ENCODE measurements around the gene PHLDB2.
"Not testable (repeated sequence)": the region's sequence is repeated elsewhere in the genome, so short reads cannot be mapped to it uniquely, and the experiment has no call there.

The PHLDB2 gene

DNA sequence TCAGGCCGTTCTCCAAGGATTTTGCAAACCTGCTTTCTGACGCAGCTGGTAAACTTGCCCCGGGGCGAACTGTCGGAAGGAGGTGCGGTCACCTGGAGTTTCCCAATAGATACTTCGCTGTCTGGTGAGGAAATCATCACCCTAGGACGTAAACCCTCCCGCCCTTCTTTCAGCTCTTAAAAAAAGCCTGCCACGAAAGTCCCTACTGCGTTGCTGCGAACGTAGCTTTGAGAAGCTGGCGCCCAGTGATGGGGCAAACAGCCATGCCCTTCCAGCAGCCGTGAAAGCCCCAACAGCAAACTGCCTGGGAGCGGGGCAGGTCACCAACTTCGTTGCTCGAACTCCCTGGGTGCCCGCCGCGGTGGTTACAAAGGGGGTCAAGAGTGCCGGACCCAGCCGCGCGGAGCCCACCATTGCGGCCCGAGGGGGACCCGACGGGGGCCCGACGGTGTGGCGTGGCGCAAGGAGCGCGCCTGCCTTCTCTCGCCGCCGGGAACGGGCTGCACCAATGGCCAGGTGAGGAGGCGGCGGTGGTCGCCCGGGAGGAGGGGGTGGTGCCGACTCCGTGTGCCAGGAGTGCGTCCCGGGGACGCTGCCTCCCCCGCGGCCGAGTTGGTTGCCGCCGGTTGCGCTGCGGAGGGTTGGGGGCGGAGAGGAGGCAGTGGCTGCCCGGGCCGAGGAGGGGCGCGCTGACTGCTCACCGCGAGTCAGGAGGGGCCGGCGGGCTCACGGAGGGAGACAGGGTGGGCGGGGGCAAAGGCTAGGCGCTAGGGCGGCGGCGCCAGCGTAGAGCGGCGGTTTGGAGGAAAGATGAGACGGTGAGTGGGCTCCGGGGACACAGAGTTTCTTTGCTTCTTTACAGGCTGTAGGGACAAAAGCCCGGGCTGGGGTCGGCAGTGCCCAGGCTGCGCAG is at the start of gene PHLDB2:
Gene PHLDB2 (plus strand): TSS at position 205 of the 913 bp plus-strand sequence. CDS start 24,813 bp downstream, outside the sequence.
- DNase-seq (ENCODE audit: low spot score) = peak; percentile 28

DNA sequence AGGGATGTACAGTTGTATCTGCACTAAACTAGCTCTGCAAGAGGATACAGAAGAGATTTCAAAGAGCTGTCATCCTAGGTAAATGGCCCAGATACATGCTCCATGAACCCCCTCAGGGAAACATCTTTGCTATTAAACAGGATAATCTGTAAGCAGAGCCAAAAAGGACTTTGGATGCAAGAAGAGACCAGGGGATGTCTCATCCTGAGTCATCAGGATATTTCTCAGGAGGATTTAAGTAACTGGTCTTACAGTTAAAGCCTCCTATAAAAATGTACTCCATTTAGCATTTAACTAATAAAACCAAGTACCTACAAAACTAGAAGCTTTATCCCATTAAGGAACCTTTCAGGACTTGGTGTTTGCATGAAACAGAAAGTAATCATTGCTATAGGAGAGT is 48.2 kb upstream of the PHLDB2 start:
- no peak for DNase-seq (ENCODE audit: low spot score)

DNA sequence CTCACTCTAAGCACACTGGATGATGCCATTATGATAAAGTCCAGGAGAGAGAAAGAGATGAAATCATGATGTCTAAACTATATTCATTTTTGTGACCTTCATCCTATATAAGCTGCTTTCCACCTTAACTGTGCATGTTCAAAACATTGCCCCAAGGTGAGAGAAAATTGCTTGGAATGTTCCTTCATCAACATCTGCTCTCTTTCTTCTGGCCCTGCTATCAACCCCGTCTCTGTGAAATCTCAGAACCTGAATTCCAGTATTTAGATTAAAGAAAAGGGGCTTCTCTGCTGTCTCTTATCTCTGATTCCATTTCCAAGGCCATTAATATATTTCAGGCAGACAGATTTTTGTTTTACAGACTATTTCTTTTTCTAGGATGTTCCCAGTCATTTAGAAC is 47.3 kb upstream of the PHLDB2 start:
- DNase-seq (ENCODE audit: low spot score) = no peak

DNA sequence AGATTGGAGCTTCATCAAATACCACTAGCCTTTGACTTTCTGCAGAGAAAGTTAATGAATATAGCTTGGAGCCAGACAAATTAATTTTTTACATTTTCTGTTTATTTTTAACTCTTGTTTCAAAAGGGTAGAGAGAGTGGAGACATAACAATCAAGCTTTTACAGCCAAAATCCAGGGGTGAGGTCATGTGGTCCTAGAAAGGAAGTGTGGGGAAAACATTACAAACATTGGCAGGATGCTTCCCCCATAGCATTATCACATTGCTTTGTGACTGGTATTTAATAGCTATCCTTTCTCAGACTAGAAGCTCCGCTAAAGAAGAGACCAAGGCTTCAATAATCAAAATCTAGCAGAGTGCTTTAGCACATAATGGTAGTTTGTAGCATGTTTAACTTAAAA is 46.4 kb upstream of the PHLDB2 start:
- DNase-seq (ENCODE audit: low spot score) = no peak

DNA sequence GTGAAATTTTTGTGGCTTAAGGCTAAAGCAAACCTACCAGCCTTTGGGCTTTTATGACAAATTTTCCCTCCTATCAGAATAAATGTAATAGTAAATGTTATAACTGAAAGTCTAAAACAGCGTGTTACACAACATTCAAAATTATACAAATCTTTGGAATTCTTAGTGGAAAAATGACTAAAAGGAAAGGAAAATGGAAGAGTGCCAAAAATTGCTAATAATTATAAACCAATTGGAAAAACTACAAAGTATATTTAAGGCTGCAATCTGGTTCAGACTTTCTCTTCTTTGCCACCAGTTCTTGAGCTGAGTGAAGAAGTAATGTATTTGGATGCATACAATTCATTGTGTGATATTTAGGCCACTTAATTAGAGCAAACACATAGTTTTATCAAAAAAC is 45.6 kb upstream of the PHLDB2 start:
- DNase-seq (ENCODE audit: low spot score) = no peak

DNA sequence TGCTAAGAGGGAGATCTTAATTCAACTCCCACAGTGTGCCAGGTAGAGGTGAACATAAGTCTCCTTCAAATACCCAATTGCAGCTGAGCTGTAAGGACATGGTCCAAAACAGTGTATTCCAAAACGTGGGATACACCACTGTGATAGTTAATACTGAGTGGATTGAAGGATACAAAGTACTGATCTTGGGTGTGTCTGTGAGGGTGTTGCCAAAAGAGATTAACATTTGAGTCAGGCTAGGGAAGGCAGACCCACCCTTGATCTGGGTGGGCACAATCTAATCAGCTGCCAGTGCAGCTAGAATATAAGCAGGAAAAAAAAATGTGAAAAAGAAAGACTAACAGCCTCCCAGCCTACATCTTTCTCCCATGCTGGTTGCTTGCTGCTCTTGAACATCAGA is 45.1 kb upstream of the PHLDB2 start:
- DNase-seq (ENCODE audit: low spot score) = no peak

DNA sequence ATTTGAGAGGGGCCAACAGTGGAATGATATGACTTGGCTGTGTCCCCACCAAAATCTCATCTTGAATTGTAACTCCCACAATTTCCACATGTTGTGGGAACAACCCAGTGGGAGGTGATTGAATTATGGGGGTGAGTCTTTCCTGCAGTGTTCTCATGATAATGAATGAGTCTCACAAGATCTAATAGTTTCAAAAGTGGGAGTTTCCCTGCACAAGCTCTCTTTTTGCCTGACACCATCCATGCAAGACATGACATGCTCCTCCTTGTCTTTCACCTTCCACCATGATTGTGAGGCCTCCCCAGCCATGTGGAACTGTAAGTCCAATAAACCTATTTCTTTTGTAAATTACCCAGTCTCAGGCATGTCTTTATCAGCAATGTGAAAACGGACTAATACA is 42.3 kb upstream of the PHLDB2 start:
- DNase-seq (ENCODE audit: low spot score) = not testable (repeated sequence)

DNA sequence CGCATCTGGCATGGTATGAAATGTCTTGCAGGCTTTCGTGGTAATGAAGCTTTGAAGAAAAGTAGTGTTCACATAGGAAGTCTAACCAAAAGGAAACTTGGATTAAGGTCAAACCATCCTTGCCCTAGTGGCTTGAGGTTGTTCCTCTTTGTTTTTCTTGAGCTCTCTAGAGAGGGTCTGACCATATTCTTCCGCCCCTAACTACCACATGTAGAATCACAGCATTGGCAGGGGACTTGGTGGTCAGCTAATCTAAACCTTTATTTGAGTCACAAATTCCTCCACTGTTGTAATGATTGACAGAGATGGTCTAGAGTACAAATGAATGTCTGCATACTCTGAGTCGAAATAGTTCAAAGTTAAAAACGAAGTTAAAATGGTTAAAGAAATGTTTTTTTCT is 39.1 kb upstream of the PHLDB2 start:
- DNase-seq (ENCODE audit: low spot score) = no peak

DNA sequence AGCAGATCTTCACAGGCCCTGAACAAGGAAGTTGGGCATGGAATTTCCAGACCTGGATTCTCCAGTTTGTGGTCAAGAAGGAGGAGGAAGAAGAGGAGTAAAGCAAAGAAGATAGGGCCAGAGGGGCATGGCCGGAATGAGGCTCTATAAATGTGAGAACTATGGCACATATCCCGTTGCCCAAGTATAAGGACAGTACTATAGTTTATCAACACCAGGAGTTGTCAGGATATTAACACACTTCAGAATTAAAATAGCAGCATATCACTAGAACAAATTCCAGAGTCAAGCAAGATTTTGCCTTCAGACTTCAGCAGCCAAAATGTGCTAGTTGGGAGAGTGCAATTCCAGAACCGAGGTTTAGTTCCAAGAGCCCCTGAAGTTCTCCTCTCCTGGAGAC is 38.4 kb upstream of the PHLDB2 start:
- no peak for DNase-seq (ENCODE audit: low spot score)

DNA sequence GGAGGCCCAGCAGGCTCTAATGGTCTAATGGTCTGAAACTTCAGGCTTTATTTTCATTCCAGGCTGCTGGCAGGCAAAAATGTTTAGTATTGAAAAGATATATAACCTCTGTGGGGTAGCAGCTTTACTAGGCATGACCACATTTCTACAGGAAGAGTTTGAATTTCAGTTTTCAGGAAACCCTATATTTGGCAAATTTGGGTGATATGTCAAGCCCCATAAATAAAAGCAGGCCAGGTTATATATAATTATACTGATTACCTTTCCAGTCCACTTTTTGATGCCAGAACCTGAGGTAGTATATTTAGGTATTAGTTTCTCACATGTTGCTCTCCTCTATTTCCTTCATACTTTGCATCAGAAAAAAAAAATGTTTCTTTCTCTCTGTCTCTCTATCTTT is 37.2 kb upstream of the PHLDB2 start:
- DNase-seq (ENCODE audit: low spot score) = no peak

DNA sequence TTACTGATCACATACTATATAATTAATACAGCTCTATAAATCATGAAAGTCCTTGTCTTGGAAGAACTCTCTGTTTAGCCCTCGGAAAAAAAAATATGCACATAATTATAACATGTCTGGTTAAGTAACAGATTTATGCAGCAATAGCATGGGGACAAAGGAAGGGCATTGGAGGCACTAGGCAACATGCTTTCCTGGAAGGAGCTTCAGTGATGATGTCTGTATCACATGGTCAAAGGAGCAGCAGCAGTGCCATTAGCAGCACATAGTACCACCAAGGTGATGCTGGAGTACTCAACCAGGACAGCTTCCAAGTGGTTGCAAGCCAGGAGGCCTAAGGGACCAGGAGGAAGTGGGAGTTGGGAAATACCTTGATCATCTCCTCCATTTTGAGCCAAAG is 36.3 kb upstream of the PHLDB2 start:
- no peak for DNase-seq (ENCODE audit: low spot score)

DNA sequence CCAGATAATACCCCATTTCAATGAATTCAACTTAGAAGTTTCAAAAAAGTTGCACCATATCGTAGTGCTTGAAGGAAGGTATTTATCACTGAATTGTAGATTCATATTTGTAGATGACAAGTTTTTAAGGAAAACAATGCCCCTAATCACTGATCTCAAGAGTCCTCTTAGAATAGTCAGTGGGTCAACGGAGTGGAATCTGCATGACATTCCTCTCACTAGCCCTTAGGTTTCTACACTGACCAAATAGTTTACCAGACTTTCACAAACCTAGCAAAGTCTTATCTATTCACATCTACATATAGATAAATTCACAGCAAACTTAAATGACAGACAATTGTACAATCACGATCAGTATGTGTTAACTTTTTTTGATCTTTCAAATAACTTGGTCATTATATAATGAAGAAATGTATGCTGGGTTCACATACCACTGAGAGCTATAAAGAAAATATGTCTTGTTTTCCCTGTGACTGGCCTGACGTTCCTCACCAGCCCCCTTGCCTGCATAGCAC is 35.7 kb upstream of the PHLDB2 start:
- DNase-seq (ENCODE audit: low spot score) = no peak

DNA sequence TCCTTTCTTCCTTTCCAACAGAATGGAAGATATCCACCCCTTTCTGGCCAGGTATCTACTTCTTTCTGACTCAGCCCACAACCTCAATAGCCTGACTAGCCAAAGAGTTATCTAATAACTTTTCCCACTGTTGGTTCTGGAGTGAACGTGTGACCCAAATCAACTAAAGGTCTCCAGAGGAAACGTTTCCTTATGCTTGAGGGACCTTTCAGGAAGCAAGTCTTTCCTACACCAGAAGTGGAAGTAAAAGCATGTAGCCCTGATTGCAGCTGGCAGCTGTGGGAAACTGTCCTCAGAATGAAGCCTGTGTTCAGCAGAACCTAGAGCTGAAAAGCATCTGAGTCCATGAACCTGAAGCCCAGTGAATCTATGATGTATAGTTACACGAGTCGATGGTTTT is 34.7 kb upstream of the PHLDB2 start:
- no peak for DNase-seq (ENCODE audit: low spot score)

DNA sequence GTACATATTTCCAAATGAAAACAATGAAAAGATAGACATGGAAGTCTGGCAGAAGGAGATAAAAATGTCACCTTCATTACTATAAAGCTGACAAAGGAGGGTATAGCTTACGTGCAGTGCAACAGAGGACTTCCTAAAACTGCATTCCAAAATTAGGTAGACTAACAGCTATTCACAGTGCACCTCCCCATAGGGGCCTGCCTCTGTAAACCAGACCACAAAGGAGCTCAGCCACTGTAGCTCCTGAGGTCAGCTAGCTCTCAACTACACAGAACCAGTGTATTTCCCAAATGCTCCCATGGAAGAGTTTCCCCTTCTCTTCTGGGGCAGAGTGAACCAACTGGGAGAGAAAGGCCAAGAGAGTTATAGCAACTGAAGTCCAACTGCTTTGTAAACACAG is 31.2 kb upstream of the PHLDB2 start:
- no peak for DNase-seq (ENCODE audit: low spot score)

DNA sequence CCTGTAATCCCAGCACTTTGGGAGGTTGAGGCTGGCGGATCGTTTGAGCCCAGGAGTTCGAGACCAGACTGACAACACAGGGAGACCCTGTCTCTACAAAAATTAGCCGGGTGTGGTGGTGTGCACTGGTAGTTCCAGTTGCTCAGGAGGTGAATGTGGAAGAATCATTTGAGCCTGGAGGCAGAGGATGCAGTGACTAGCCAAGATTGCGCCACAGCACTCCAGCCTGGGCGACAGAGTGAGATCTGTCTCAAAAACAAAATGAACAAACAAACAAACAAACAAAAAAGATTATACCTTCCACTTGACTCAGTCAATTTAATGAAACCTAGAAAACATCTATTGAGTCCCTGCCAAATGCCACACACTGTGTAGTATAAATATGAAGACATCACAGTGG is 30.5 kb upstream of the PHLDB2 start:
- DNase-seq (ENCODE audit: low spot score) = no peak

DNA sequence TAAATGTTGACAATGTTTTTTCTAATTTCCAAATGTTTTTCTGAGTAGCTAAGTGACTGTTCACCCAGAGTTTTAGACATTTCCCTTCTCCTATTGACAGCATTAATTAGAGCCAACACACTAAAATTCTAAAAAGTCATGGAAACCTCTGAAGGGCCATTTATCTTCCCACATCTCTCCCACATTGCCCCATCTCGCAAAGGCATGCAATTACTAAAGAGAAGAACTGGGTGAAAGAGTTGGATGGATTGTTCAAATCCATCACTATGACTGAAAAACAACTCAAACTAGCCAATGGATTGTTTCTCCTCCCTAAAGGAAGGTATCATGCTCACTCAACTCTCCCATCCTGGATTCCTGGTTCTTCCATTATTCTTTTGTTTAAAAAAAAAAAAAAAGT is 30.0 kb upstream of the PHLDB2 start:
- no peak for DNase-seq (ENCODE audit: low spot score)

DNA sequence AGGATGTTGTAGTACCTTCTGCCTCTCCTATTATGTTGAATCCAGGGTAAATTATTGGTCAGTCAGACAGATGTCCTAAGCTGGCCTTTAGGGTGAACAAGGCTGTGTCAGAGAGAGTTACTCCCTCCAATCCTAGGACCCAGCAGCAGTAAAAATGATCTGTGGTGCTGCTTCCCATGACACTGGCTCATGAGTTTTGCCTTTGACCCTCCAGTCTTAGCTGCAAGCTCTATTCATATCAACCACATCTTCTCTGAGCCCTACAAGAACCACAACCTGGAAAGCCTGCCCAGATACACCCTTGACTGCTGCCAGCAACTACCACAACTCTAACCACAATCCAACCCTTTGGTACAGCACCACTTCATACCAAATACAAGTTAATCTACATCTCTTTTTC is 27.2 kb upstream of the PHLDB2 start:
- DNase-seq (ENCODE audit: low spot score) = peak; percentile 43

DNA sequence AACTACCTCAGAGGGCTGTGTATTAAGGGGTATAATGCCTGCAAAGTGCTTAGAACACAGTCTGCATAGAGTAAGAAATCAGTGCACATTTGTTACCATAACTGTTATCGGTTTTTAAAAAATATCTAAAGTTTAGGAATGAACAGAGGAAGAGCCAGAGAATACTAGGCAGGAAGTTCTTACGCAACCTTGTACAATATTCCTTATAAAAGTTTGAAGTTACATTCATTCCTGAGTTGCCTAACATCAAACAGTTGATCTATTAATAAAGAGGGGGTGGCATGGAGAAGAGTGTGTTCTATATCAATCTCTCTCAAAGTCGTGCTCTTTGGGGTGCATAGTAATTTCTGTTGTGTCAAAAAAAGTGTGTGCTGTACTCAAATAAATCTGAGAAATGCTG is 22.0 kb upstream of the PHLDB2 start:
- no peak for DNase-seq (ENCODE audit: low spot score)

DNA sequence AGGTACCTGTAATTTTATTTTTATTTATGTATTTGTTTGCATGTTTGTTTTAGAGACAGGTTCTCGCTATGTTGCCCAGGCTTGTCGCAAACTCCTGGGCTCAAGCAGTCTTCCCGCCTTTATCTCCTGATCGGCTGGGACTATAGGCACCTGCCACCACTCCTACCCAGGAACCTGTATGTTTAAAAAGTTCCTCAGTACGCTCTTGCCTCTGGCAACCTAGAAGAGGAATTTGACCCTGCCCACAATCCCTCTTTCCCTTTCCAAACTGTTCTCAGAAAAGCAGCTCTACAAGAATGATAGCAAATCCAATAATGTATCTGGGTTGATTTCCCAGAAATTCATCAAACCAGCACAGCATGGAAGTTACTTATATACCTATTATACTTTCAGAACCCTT is 20.9 kb upstream of the PHLDB2 start:
- no peak for DNase-seq (ENCODE audit: low spot score)

DNA sequence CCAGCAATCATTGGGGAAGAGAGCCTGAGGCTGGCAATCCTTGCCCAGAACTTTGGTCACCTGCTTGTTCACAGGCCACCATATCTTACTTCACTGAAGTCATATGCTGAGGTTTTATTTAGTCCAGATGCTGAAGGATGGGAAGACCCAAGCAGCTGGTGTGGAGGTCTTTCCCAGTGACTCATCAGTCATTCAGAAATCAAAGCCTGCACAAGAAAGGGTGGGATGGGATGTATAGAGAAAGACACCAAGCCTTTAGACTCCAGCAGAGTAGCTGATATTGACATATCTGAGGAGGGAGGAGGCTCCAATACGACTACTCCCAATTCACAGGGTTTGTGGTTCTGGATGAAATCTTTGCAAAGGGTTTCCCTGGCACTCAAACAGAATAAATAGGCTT is 13.0 kb upstream of the PHLDB2 start:
- DNase-seq (ENCODE audit: low spot score) = no peak

DNA sequence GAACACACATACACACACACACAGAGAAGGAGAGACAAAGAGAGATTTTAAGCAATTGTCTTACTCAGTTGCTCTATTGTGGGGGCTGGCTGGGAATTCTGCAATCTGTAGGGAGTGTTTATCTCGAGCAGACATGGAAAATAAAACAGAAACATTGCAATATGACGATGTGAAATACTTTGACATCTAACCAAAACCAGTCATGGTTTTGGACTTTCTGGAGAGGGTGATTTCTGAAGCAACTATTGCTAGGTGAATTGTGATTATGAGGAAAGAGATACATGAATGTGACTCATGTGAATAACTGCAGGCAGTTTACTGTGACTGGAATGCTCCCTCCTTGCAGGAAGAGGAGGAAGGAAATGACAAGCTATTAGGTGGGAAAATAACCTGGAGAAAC is 12.3 kb upstream of the PHLDB2 start:
- no peak for DNase-seq (ENCODE audit: low spot score)

DNA sequence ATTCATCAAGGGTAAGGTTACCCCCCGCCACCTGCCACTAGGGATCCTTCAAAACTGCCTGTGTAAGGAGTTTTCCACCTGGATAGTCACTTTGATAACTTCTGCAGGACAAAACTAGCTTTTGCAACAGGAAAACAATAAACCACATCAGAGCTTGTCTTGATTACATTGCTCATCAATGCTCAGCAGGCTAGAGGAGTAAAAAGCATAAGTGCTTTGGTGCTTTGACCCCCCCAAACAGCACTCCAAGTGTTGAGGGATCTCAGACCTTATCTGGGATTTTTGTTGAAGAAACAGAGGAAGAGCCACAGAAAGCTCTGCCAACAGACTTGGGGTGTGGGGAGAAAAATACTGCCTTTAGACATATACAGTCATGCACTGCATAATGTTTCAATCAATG is 10.8 kb upstream of the PHLDB2 start:
- DNase-seq (ENCODE audit: low spot score) = no peak

DNA sequence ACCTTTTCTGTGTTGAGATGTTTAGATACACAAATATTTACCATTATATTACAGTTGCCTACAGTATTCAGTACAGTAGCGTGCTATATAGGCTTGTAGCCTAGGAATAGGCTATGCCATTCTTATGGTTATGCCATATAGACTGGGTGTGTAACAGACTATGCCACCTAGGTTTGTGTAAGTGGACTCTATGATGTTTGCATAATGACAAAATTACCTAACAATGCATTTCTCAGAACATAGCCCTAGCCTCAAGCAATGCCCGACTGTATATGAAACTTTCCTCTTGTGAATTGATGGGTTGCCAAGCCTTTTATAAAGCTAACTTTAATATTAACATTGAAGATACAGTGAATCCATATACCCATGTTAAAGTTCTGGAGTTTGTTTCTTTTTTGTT is 10.3 kb upstream of the PHLDB2 start:
- no peak for DNase-seq (ENCODE audit: low spot score)

DNA sequence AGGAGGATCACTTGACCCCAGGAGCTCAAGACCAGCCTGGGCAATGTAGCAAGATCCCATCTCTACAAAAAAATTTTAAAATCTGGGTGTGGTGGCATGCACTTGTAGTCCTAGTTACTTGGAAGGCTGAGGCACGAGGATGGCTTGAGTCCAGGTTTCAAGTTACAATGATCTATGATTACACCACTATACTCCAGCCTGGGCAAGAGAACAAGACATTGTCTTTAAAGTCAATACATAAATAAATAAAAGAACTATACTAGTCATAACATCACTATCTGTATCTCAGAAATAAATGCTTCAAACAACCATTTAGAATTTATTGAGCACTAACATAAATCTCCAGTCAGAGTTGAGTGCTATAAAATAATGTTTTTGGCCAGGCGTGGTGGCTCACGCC is 8.5 kb upstream of the PHLDB2 start:
- no peak for DNase-seq (ENCODE audit: low spot score)

Data from activated CD4-positive, alpha-beta T cell treated with anti-CD3 and anti-CD28 coated beads, Interleukin-2, Interleukin-4, amounts not matched to agents 100 ng/mL and 50 ng/mL, durations not matched to agents 16 hours and 8 hours (primary cell).